ENCODE results near the gene CHRDL2.
"Not testable (repeated sequence)": the region's sequence is repeated elsewhere in the genome, so short reads cannot be mapped to it uniquely, and the experiment has no call there.

Gene CHRDL2

GRCh38 chr11:74671520-74672196 is 59.6 kb downstream of the CHRDL2 start:
- no peak for DNase-seq (ENCODE audit: low read depth in 2 of 2, low spot score in 1 of 2)

GRCh38 chr11:74670171-74670570 is 61.1 kb downstream of the CHRDL2 start:
- no peak for DNase-seq (ENCODE audit: low read depth in 2 of 2, low spot score in 1 of 2)

GRCh38 chr11:74669211-74670160 is 61.7 kb downstream of the CHRDL2 start:
- DNase-seq (ENCODE audit: low read depth in 2 of 2, low spot score in 1 of 2), result no peak

- no peak for DNase-seq (ENCODE audit: low read depth in 2 of 2, low spot score in 1 of 2)
These were observed 67.9 kb downstream of the CHRDL2 start for GRCh38 chr11:74663315-74663714.

GRCh38 chr11:74662487-74663103 is 68.6 kb downstream of the CHRDL2 start:
- no peak for DNase-seq (ENCODE audit: low read depth in 2 of 2, low spot score in 1 of 2)

- not testable (repeated sequence) for DNase-seq (ENCODE audit: low read depth in 2 of 2, low spot score in 1 of 2)
These were observed 72.1 kb downstream of the CHRDL2 start for GRCh38 chr11:74659124-74659523.

GRCh38 chr11:74654976-74655375 is 76.2 kb downstream of the CHRDL2 start:
- DNase-seq (ENCODE audit: low read depth in 2 of 2, low spot score in 1 of 2), result no peak

- no peak for DNase-seq (ENCODE audit: low read depth in 2 of 2, low spot score in 1 of 2)
These were observed 80.7 kb downstream of the CHRDL2 start for GRCh38 chr11:74650498-74650897.

- no peak for DNase-seq (ENCODE audit: low read depth in 2 of 2, low spot score in 1 of 2)
These were observed 82.3 kb downstream of the CHRDL2 start for GRCh38 chr11:74648894-74649293.

GRCh38 chr11:74647831-74648230 is 83.4 kb downstream of the CHRDL2 start:
- DNase-seq (ENCODE audit: low read depth in 2 of 2, low spot score in 1 of 2), result no peak

- DNase-seq (ENCODE audit: low read depth in 2 of 2, low spot score in 1 of 2), result no peak
These were observed 83.8 kb downstream of the CHRDL2 start for GRCh38 chr11:74647404-74647803.

GRCh38 chr11:74646954-74647353 is 84.3 kb downstream of the CHRDL2 start:
- DNase-seq (ENCODE audit: low read depth in 2 of 2, low spot score in 1 of 2), result no peak
